ENCODE results near the gene GATA2. TPM values are rescaled to one million over a fixed set of nuclear protein-coding genes. Genes with fewer than 3 reads are reported as not detected.

The GATA2 gene
- total RNA-seq, 1 donor: 0.72 TPM

GRCh38 chr3:128463354-128463753 lies 29.6 kb downstream of the GATA2 start:
- H3K27me3 ChIP-seq (ENCODE audit: insufficient read depth, low read length): peaks cover 26% of the 10 kb centered on the region

GRCh38 chr3:128462931-128463330 lies 30.1 kb downstream of the GATA2 start:
- Histone ChIP-seq H3K4me1 (ENCODE audit: insufficient read depth, low read length) (no peaks in the 10 kb centered on the region), H3K79me2 (ENCODE audit: insufficient read depth, low read length) (no peaks in the 10 kb centered on the region), H4K20me1 (ENCODE audit: insufficient read depth, low read length) (no peaks in the 10 kb centered on the region), H3K9me3 (ENCODE audit: low read depth, low read length) (no peaks in the 10 kb centered on the region), H3K4me3 (ENCODE audit: insufficient read depth, low read length) (no peak overlapping the region), H3K27me3 (ENCODE audit: insufficient read depth, low read length) (peaks cover 26% of the 10 kb centered on the region), H2AFZ (ENCODE audit: low read length) (no peak overlapping the region), H3K4me2 (ENCODE audit: insufficient read depth, low read length) (no peak overlapping the region), H3K36me3 (ENCODE audit: insufficient read depth, low read length) (no peaks in the 10 kb centered on the region), H3K27ac (ENCODE audit: low read depth, low read length) (no peak overlapping the region)
- no peak for DNase-seq (ENCODE audit: insufficient read length, low spot score, missing footprints)
- TF ChIP-seq CTCF (IDR thresholded peaks at IDR 0.05; ENCODE audit: extremely low read depth, low read depth, low read length): no peak

More at GRCh38 chr3:128463354-128463753, 29.6 kb downstream of the GATA2 start:
- no peaks in the 10 kb centered on the region for H4K20me1 ChIP-seq (ENCODE audit: insufficient read depth, low read length)
- no peak for TF ChIP-seq CTCF (IDR thresholded peaks at IDR 0.05; ENCODE audit: extremely low read depth, low read depth, low read length)
- no peak overlapping the region for H3K4me3 ChIP-seq (ENCODE audit: insufficient read depth, low read length)
- no peaks in the 10 kb centered on the region for H3K9me3 ChIP-seq (ENCODE audit: low read depth, low read length)
- no peaks in the 10 kb centered on the region for H3K4me1 ChIP-seq (ENCODE audit: insufficient read depth, low read length)
- DNase-seq (ENCODE audit: insufficient read length, low spot score, missing footprints): no peak
- no peaks in the 10 kb centered on the region for H3K36me3 ChIP-seq (ENCODE audit: insufficient read depth, low read length)
- H3K27ac ChIP-seq (ENCODE audit: low read depth, low read length): no peak overlapping the region
- no peak overlapping the region for H2AFZ ChIP-seq (ENCODE audit: low read length)
- no peak overlapping the region for H3K4me2 ChIP-seq (ENCODE audit: insufficient read depth, low read length)
- no peaks in the 10 kb centered on the region for H3K79me2 ChIP-seq (ENCODE audit: insufficient read depth, low read length)

- Histone ChIP-seq H4K20me1 (ENCODE audit: insufficient read depth, low read length) (no peaks in the 10 kb centered on the region), H3K4me2 (ENCODE audit: insufficient read depth, low read length) (no peak overlapping the region), H3K36me3 (ENCODE audit: insufficient read depth, low read length) (no peaks in the 10 kb centered on the region), H3K27me3 (ENCODE audit: insufficient read depth, low read length) (peaks cover 29% of the 10 kb centered on the region), H2AFZ (ENCODE audit: low read length) (no peak overlapping the region), H3K4me1 (ENCODE audit: insufficient read depth, low read length) (no peaks in the 10 kb centered on the region), H3K27ac (ENCODE audit: low read depth, low read length) (no peak overlapping the region), H3K79me2 (ENCODE audit: insufficient read depth, low read length) (no peaks in the 10 kb centered on the region), H3K9me3 (ENCODE audit: low read depth, low read length) (no peaks in the 10 kb centered on the region), H3K4me3 (ENCODE audit: insufficient read depth, low read length) (no peak overlapping the region)
- no peak for TF ChIP-seq CTCF (IDR thresholded peaks at IDR 0.05; ENCODE audit: extremely low read depth, low read depth, low read length)
- no peak for DNase-seq (ENCODE audit: insufficient read length, low spot score, missing footprints)
Measured at GRCh38 chr3:128462341-128462910, 30.6 kb downstream of the GATA2 start.

- no peak overlapping the region for H3K4me2 ChIP-seq (ENCODE audit: insufficient read depth, low read length)
- TF ChIP-seq CTCF (IDR thresholded peaks at IDR 0.05; ENCODE audit: extremely low read depth, low read depth, low read length): no peak
- H3K36me3 ChIP-seq (ENCODE audit: insufficient read depth, low read length): no peaks in the 10 kb centered on the region
- no peak for DNase-seq (ENCODE audit: insufficient read length, low spot score, missing footprints)
- no peaks in the 10 kb centered on the region for H3K4me1 ChIP-seq (ENCODE audit: insufficient read depth, low read length)
- no peaks in the 10 kb centered on the region for H3K9me3 ChIP-seq (ENCODE audit: low read depth, low read length)
- H3K27ac ChIP-seq (ENCODE audit: low read depth, low read length): no peak overlapping the region
- H3K4me3 ChIP-seq (ENCODE audit: insufficient read depth, low read length): no peak overlapping the region
- peaks cover 25% of the 10 kb centered on the region for H3K27me3 ChIP-seq (ENCODE audit: insufficient read depth, low read length)
- H4K20me1 ChIP-seq (ENCODE audit: insufficient read depth, low read length): no peaks in the 10 kb centered on the region
- no peak overlapping the region for H2AFZ ChIP-seq (ENCODE audit: low read length)
- H3K79me2 ChIP-seq (ENCODE audit: insufficient read depth, low read length): no peaks in the 10 kb centered on the region
Measured at GRCh38 chr3:128461731-128462130, 31.3 kb downstream of the GATA2 start.

Measured in osteoblast (primary cell).